WTC11 (cell line): ENCODE measurements around the gene CXCL17. TPM values are rescaled to one million over a fixed set of nuclear protein-coding genes. Genes with fewer than 3 reads are reported as not detected.

Source experiments
- ATAC-seq: fragments of 200-7000 bp; cut with Tn5 transposase; 2 replicates; pipeline ENCODE4 v1.10.0; 2021; ENCODE audit warnings: mild to moderate bottlenecking, moderate library complexity
- CTCF ChIA-PET: fragments of 300-600 bp; sonication (Branson Sonifier 250); formaldehyde crosslinking; loops from one replicate; lab custom pipeline; 2021; ENCODE audit warnings: antibody characterized with exemption; lab: Charles Lee
- POLR2A ChIA-PET: fragments of 350-600 bp; sonication (Branson Sonifier 250); formaldehyde crosslinking; loops from one replicate; lab custom pipeline; 2021; ENCODE audit warnings: antibody characterized with exemption; lab: Charles Lee
- DNase-seq: peaks from one replicate; pipeline ENCODE4 v3.0.0; 2021; ENCODE audit warnings: low spot score
- H3K27ac Mint-ChIP-seq: 2 replicates; pipeline ENCODE4 v1.8.0; 2021; ENCODE audit warnings: mixed read lengths
- H3K27me3 Mint-ChIP-seq: 2 replicates; pipeline ENCODE4 v1.8.0; 2021; ENCODE audit warnings: low read depth, mild to moderate bottlenecking, moderate library complexity, mixed read lengths
- H3K36me3 Mint-ChIP-seq: 2 replicates; pipeline ENCODE4 v1.8.0; 2021; ENCODE audit warnings: mixed read lengths
- H3K4me1 Mint-ChIP-seq: 2 replicates; pipeline ENCODE4 v1.8.0; 2022; ENCODE audit warnings: mixed read lengths
- H3K4me3 Mint-ChIP-seq: 2 replicates; pipeline ENCODE4 v1.8.0; 2021; ENCODE audit warnings: mild to moderate bottlenecking, moderate library complexity, mixed read lengths
- H3K9me3 Mint-ChIP-seq: 2 replicates; pipeline ENCODE4 v1.8.0; 2021; ENCODE audit warnings: mixed read lengths
- GABPB1 ChIP-seq: sonication (generic); formaldehyde crosslinking; IDR thresholded peaks from 2 replicates; pipeline ENCODE4 v1.8.1; 2023; ENCODE audit warnings: mild to moderate bottlenecking, missing genetic modification reagents
- NFATC4 ChIP-seq: fragments of 250-450 bp; sonication (Bioruptor Pico); IDR thresholded peaks from 2 replicates; pipeline ENCODE4 v1.9.0; 2021; ENCODE audit warnings: mild to moderate bottlenecking
- NR3C1 ChIP-seq: sonication (generic); formaldehyde crosslinking; conservative IDR thresholded peaks from 2 replicates; pipeline ENCODE4 v1.8.1; 2023; ENCODE audit warnings: low read depth, mild to moderate bottlenecking, missing genetic modification reagents
- OVOL2 ChIP-seq: fragments of 250-450 bp; sonication (Bioruptor Pico); IDR thresholded peaks from 2 replicates; pipeline ENCODE4 v1.9.0; 2021; ENCODE audit warnings: mild to moderate bottlenecking, borderline replicate concordance
- SMAD3 ChIP-seq: sonication (generic); formaldehyde crosslinking; IDR thresholded peaks from 2 replicates; pipeline ENCODE4 v1.8.0; 2022; ENCODE audit warnings: missing genetic modification reagents, mild to moderate bottlenecking, borderline replicate concordance
- SMAD4 ChIP-seq: sonication (generic); formaldehyde crosslinking; IDR thresholded peaks from 2 replicates; pipeline ENCODE4 v1.8.0; 2022; ENCODE audit warnings: mild to moderate bottlenecking, missing genetic modification reagents
- ZNF317 ChIP-seq: sonication (generic); formaldehyde crosslinking; IDR thresholded peaks from 2 replicates; pipeline ENCODE4 v1.8.1; 2023; ENCODE audit warnings: low read depth, mild to moderate bottlenecking, moderate library complexity, missing genetic modification reagents, borderline replicate concordance
- ZNF423 ChIP-seq: fragments of 250-450 bp; sonication (Bioruptor Pico); IDR thresholded peaks from 2 replicates; pipeline ENCODE4 v2.1.2; 2022; ENCODE audit warnings: mild to moderate bottlenecking, moderate library complexity
- total RNA-seq: library from RNA; stranded (reverse); gene quantifications from 3 replicates; pipeline ENCODE4 v1.2.3, GENCODE V29; 2021
- TF ChIP-seq, protein P1 (sequence below): fragments of 250-450 bp; sonication (Bioruptor Pico); IDR thresholded peaks from 2 replicates; pipeline ENCODE4 v1.9.0; 2021; ENCODE audit warnings: mild to moderate bottlenecking, borderline replicate concordance
- TF ChIP-seq, protein P2 (sequence below): sonication (generic); formaldehyde crosslinking; conservative IDR thresholded peaks from 2 replicates; pipeline ENCODE4 v1.8.1; 2023; ENCODE audit warnings: mild to moderate bottlenecking, low read depth, missing genetic modification reagents, moderate library complexity
- TF ChIP-seq, protein P3 (sequence below): sonication (generic); formaldehyde crosslinking; IDR thresholded peaks from 2 replicates; pipeline ENCODE4 v1.8.1; 2023; ENCODE audit warnings: mild to moderate bottlenecking, missing genetic modification reagents
- TF ChIP-seq, protein P4 (sequence below): sonication (generic); formaldehyde crosslinking; IDR thresholded peaks from 2 replicates; pipeline ENCODE4 v1.8.0; 2022; ENCODE audit warnings: missing genetic modification reagents
- TF ChIP-seq, protein P5 (sequence below): sonication (generic); formaldehyde crosslinking; IDR thresholded peaks from 2 replicates; pipeline ENCODE4 v1.8.1; 2022; ENCODE audit warnings: mild to moderate bottlenecking, moderate library complexity, missing genetic modification reagents

Gene CXCL17
- total RNA-seq, 1 experiment from 2014 or later: not detected

DNA sequence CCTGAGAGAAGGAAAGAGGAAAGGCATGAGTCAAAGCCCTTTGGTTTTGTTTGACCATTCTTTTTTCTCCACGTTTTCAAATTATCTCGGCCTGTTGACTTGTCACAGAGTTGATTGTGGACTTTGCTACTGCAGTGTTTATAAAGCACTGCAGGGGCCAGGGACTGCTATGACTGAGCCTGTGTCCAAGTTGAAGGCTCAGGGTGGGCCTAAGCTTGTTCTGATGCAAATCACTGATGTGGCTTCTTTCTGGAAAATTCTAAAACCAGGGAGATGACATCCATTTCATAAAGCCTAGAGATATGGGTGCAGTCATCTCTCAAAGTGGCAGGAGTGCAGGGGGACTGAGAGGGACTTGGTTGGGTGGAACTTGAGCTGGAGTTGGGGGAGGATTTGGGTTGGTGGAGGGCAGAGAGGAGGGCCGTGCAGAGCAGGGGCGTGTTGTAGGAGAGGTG lies 1.2 kb upstream of the CXCL17 start:
- DNase-seq (no peak), ATAC-seq (no peak)
- TF ChIP-seq, protein P1, sequence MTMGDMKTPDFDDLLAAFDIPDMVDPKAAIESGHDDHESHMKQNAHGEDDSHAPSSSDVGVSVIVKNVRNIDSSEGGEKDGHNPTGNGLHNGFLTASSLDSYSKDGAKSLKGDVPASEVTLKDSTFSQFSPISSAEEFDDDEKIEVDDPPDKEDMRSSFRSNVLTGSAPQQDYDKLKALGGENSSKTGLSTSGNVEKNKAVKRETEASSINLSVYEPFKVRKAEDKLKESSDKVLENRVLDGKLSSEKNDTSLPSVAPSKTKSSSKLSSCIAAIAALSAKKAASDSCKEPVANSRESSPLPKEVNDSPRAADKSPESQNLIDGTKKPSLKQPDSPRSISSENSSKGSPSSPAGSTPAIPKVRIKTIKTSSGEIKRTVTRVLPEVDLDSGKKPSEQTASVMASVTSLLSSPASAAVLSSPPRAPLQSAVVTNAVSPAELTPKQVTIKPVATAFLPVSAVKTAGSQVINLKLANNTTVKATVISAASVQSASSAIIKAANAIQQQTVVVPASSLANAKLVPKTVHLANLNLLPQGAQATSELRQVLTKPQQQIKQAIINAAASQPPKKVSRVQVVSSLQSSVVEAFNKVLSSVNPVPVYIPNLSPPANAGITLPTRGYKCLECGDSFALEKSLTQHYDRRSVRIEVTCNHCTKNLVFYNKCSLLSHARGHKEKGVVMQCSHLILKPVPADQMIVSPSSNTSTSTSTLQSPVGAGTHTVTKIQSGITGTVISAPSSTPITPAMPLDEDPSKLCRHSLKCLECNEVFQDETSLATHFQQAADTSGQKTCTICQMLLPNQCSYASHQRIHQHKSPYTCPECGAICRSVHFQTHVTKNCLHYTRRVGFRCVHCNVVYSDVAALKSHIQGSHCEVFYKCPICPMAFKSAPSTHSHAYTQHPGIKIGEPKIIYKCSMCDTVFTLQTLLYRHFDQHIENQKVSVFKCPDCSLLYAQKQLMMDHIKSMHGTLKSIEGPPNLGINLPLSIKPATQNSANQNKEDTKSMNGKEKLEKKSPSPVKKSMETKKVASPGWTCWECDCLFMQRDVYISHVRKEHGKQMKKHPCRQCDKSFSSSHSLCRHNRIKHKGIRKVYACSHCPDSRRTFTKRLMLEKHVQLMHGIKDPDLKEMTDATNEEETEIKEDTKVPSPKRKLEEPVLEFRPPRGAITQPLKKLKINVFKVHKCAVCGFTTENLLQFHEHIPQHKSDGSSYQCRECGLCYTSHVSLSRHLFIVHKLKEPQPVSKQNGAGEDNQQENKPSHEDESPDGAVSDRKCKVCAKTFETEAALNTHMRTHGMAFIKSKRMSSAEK: no peak
- peak; percentile 44 for TF ChIP-seq GABPB1 (CRISPR knock-in tag)
- POLR2A ChIA-PET: no interaction called here
- H3K4me3 Mint-ChIP-seq: no peak overlapping the region
- peaks cover 19% of the 10 kb centered on the region for H3K4me1 Mint-ChIP-seq
- H3K9me3 Mint-ChIP-seq: no peaks in the 10 kb centered on the region
- CTCF ChIA-PET: interaction anchor here (1.1 to 1.3 kb wide), 2 partner anchors 20 to 21 kb away, joined by 3 read pairs; no protein-coding TSS in a partner anchor
- H3K27me3 Mint-ChIP-seq: peaks cover 32% of the 10 kb centered on the region
- no peak overlapping the region for H3K27ac Mint-ChIP-seq
- H3K36me3 Mint-ChIP-seq: no peaks in the 10 kb centered on the region

DNA sequence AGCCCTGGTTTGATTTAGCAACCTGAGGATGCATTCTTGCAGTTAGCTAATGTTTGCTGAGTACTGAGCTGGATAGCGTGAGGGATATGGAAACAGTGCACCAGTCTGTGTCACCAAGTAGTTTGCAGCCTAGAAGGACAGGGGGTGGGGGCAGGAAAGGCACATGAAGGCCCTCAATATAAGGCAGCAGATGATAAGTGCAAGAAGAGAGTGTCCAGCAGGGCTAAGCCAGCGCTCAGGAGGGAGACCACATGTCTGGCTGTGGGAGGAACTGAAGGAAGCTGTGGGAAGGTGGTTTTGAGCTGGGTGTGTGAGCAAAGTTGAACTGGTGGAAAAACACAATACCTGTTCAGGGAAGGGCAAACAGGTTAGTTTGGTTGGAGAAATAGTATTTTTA lies 1.7 kb downstream of the CXCL17 start:
- H3K4me1 Mint-ChIP-seq: peaks cover 19% of the 10 kb centered on the region
- no peak overlapping the region for H3K4me3 Mint-ChIP-seq
- no peak for DNase-seq
- H3K36me3 Mint-ChIP-seq: no peaks in the 10 kb centered on the region
- TF ChIP-seq, protein P2, sequence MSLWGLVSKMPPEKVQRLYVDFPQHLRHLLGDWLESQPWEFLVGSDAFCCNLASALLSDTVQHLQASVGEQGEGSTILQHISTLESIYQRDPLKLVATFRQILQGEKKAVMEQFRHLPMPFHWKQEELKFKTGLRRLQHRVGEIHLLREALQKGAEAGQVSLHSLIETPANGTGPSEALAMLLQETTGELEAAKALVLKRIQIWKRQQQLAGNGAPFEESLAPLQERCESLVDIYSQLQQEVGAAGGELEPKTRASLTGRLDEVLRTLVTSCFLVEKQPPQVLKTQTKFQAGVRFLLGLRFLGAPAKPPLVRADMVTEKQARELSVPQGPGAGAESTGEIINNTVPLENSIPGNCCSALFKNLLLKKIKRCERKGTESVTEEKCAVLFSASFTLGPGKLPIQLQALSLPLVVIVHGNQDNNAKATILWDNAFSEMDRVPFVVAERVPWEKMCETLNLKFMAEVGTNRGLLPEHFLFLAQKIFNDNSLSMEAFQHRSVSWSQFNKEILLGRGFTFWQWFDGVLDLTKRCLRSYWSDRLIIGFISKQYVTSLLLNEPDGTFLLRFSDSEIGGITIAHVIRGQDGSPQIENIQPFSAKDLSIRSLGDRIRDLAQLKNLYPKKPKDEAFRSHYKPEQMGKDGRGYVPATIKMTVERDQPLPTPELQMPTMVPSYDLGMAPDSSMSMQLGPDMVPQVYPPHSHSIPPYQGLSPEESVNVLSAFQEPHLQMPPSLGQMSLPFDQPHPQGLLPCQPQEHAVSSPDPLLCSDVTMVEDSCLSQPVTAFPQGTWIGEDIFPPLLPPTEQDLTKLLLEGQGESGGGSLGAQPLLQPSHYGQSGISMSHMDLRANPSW (CRISPR knock-in tag): no peak
- TF ChIP-seq NR3C1 (no peak), OVOL2 (CRISPR knock-in tag) (no peak), SMAD4 (CRISPR knock-in tag) (no peak), SMAD3 (CRISPR knock-in tag) (no peak), ZNF317 (CRISPR knock-in tag) (no peak), ZNF423 (CRISPR knock-in tag) (no peak), NFATC4 (CRISPR knock-in tag) (no peak)
- TF ChIP-seq, protein P3, sequence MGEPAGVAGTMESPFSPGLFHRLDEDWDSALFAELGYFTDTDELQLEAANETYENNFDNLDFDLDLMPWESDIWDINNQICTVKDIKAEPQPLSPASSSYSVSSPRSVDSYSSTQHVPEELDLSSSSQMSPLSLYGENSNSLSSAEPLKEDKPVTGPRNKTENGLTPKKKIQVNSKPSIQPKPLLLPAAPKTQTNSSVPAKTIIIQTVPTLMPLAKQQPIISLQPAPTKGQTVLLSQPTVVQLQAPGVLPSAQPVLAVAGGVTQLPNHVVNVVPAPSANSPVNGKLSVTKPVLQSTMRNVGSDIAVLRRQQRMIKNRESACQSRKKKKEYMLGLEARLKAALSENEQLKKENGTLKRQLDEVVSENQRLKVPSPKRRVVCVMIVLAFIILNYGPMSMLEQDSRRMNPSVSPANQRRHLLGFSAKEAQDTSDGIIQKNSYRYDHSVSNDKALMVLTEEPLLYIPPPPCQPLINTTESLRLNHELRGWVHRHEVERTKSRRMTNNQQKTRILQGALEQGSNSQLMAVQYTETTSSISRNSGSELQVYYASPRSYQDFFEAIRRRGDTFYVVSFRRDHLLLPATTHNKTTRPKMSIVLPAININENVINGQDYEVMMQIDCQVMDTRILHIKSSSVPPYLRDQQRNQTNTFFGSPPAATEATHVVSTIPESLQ (CRISPR knock-in tag): no peak
- TF ChIP-seq, protein P4, sequence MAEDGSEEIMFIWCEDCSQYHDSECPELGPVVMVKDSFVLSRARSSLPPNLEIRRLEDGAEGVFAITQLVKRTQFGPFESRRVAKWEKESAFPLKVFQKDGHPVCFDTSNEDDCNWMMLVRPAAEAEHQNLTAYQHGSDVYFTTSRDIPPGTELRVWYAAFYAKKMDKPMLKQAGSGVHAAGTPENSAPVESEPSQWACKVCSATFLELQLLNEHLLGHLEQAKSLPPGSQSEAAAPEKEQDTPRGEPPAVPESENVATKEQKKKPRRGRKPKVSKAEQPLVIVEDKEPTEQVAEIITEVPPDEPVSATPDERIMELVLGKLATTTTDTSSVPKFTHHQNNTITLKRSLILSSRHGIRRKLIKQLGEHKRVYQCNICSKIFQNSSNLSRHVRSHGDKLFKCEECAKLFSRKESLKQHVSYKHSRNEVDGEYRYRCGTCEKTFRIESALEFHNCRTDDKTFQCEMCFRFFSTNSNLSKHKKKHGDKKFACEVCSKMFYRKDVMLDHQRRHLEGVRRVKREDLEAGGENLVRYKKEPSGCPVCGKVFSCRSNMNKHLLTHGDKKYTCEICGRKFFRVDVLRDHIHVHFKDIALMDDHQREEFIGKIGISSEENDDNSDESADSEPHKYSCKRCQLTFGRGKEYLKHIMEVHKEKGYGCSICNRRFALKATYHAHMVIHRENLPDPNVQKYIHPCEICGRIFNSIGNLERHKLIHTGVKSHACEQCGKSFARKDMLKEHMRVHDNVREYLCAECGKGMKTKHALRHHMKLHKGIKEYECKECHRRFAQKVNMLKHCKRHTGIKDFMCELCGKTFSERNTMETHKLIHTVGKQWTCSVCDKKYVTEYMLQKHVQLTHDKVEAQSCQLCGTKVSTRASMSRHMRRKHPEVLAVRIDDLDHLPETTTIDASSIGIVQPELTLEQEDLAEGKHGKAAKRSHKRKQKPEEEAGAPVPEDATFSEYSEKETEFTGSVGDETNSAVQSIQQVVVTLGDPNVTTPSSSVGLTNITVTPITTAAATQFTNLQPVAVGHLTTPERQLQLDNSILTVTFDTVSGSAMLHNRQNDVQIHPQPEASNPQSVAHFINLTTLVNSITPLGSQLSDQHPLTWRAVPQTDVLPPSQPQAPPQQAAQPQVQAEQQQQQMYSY: no peak
- TF ChIP-seq, protein P5, sequence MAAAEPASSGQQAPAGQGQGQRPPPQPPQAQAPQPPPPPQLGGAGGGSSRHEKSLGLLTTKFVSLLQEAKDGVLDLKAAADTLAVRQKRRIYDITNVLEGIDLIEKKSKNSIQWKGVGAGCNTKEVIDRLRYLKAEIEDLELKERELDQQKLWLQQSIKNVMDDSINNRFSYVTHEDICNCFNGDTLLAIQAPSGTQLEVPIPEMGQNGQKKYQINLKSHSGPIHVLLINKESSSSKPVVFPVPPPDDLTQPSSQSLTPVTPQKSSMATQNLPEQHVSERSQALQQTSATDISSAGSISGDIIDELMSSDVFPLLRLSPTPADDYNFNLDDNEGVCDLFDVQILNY (CRISPR knock-in tag): no peak
- TF ChIP-seq, all 79 proteins: peak for 0
- ChIA-PET POLR2A (interaction anchor here (0.5 to 0.6 kb wide), 2 partner anchors 21 to 570 kb away, joined by 5 to 9 read pairs; no protein-coding TSS in a partner anchor), CTCF (interaction anchor here (0.6 to 3.7 kb wide), 43 partner anchors 8 to 1101 kb away, joined by 3 to 81 read pairs (median 11); partner anchors contain the start of genes CEACAM1, CEACAM8 and GSK3A)
- no peak for ATAC-seq
- no peaks in the 10 kb centered on the region for H3K9me3 Mint-ChIP-seq
- no peak overlapping the region for H3K27ac Mint-ChIP-seq
- peaks cover 36% of the 10 kb centered on the region for H3K27me3 Mint-ChIP-seq
